ENCODE measurements around the gene ALDH1A2. TPM values are rescaled to one million over a fixed set of nuclear protein-coding genes. Genes with fewer than 3 reads are reported as not detected.

Gene ALDH1A2
- polyA plus RNA-seq, 1 donor (not counting 4 experiments of a cell fraction or from before 2014, with no cell fraction given) = 1.9 TPM

- Histone ChIP-seq H3K4me2 (ENCODE audit: control insufficient read depth, extremely low read depth, insufficient read depth, low read depth, low read length) (peak overlapping the region; percentile 7), H3K9ac (ENCODE audit: control insufficient read depth, extremely low read depth, insufficient read depth, low read length) (no peak overlapping the region), H3K27me3 (ENCODE audit: control insufficient read depth, extremely low read depth, insufficient read depth, low read length) (no peaks in the 10 kb centered on the region), H3K36me3 (ENCODE audit: control insufficient read depth in 2 of 2, extremely low read depth in 1 of 2, insufficient read depth in 2 of 2, low read length in 2 of 2) (no peaks in the 10 kb centered on the region), H4K20me1 (ENCODE audit: control insufficient read depth, extremely low read depth, insufficient read depth, low read length) (no peaks in the 10 kb centered on the region), H3K4me1 (ENCODE audit: control insufficient read depth, extremely low read depth, insufficient read depth, low read length) (peaks cover 21% of the 10 kb centered on the region), H3K79me2 (ENCODE audit: control insufficient read depth, insufficient read depth, low read length) (no peaks in the 10 kb centered on the region), H3K27ac (ENCODE audit: control insufficient read depth, insufficient read depth, low read length) (no peak overlapping the region), H3K4me3 (ENCODE audit: control insufficient read depth in 2 of 3, extremely low read depth in 1 of 3, insufficient read depth in 2 of 3, low read depth in 1 of 3, low read length in 3 of 3) (no peak overlapping the region), H2AFZ (ENCODE audit: control insufficient read depth, low read length) (no peak overlapping the region), H3K9me1 (ENCODE audit: control insufficient read depth, extremely low read depth, insufficient read depth, low read length) (no peaks in the 10 kb centered on the region), H3K9me3 (ENCODE audit: control insufficient read depth, low read depth, low read length) (no peaks in the 10 kb centered on the region)
- FAIRE-seq (peak; percentile 57), DNase-seq (ENCODE audit: low read depth, low spot score) (no peak)
- dilution Hi-C loops (cut with MboI; ENCODE audit: extremely low pct_ligation_motif_present, low sequenced_read_pairs) = no loop called here
- TF ChIP-seq EZH2 (IDR thresholded peaks at IDR 0.05; ENCODE audit: low read length) (no peak), CTCF (optimal IDR thresholded peaks at IDR 0.05 in 1 of 3, IDR thresholded peaks at IDR 0.05 in 1 of 3, conservative IDR thresholded peaks at IDR 0.05 in 1 of 3; ENCODE audit: extremely low read depth in 1 of 3, insufficient read depth in 2 of 3, low read length in 3 of 3) (no peak)
Observed at GRCh38 chr15:58015565-58015964, 49.9 kb downstream of the ALDH1A2 start.

GRCh38 chr15:58014470-58014869 lies 51.0 kb downstream of the ALDH1A2 start:
- H3K4me1 ChIP-seq (ENCODE audit: control insufficient read depth, extremely low read depth, insufficient read depth, low read length) = peaks cover 20% of the 10 kb centered on the region
- no peak overlapping the region for H3K9ac ChIP-seq (ENCODE audit: control insufficient read depth, extremely low read depth, insufficient read depth, low read length)
- H3K36me3 ChIP-seq (ENCODE audit: control insufficient read depth in 2 of 2, extremely low read depth in 1 of 2, insufficient read depth in 2 of 2, low read length in 2 of 2) = no peaks in the 10 kb centered on the region
- TF ChIP-seq EZH2 (IDR thresholded peaks at IDR 0.05; ENCODE audit: low read length) (no peak), CTCF (optimal IDR thresholded peaks at IDR 0.05 in 1 of 3, IDR thresholded peaks at IDR 0.05 in 1 of 3, conservative IDR thresholded peaks at IDR 0.05 in 1 of 3; ENCODE audit: extremely low read depth in 1 of 3, insufficient read depth in 2 of 3, low read length in 3 of 3) (no peak)
- FAIRE-seq (no peak), DNase-seq (ENCODE audit: low read depth, low spot score) (no peak)
- H3K4me2 ChIP-seq (ENCODE audit: control insufficient read depth, extremely low read depth, insufficient read depth, low read depth, low read length) = no peak overlapping the region
- no peak overlapping the region for H2AFZ ChIP-seq (ENCODE audit: control insufficient read depth, low read length)
- dilution Hi-C loops (cut with MboI; ENCODE audit: extremely low pct_ligation_motif_present, low sequenced_read_pairs) = no loop called here
- H3K9me1 ChIP-seq (ENCODE audit: control insufficient read depth, extremely low read depth, insufficient read depth, low read length) = no peaks in the 10 kb centered on the region
- H3K27me3 ChIP-seq (ENCODE audit: control insufficient read depth, extremely low read depth, insufficient read depth, low read length) = no peaks in the 10 kb centered on the region
- no peaks in the 10 kb centered on the region for H3K9me3 ChIP-seq (ENCODE audit: control insufficient read depth, low read depth, low read length)
- no peak overlapping the region for H3K27ac ChIP-seq (ENCODE audit: control insufficient read depth, insufficient read depth, low read length)
- H4K20me1 ChIP-seq (ENCODE audit: control insufficient read depth, extremely low read depth, insufficient read depth, low read length) = no peaks in the 10 kb centered on the region
- H3K79me2 ChIP-seq (ENCODE audit: control insufficient read depth, insufficient read depth, low read length) = no peaks in the 10 kb centered on the region
- H3K4me3 ChIP-seq (ENCODE audit: control insufficient read depth in 2 of 3, extremely low read depth in 1 of 3, insufficient read depth in 2 of 3, low read depth in 1 of 3, low read length in 3 of 3) = no peak overlapping the region

Data from keratinocyte (primary cell).